Measurements from ENCODE around the gene AK8.
"Not testable (repeated sequence)": the region's sequence is repeated elsewhere in the genome, so short reads cannot be mapped to it uniquely, and the experiment has no call there.

Gene AK8

DNA sequence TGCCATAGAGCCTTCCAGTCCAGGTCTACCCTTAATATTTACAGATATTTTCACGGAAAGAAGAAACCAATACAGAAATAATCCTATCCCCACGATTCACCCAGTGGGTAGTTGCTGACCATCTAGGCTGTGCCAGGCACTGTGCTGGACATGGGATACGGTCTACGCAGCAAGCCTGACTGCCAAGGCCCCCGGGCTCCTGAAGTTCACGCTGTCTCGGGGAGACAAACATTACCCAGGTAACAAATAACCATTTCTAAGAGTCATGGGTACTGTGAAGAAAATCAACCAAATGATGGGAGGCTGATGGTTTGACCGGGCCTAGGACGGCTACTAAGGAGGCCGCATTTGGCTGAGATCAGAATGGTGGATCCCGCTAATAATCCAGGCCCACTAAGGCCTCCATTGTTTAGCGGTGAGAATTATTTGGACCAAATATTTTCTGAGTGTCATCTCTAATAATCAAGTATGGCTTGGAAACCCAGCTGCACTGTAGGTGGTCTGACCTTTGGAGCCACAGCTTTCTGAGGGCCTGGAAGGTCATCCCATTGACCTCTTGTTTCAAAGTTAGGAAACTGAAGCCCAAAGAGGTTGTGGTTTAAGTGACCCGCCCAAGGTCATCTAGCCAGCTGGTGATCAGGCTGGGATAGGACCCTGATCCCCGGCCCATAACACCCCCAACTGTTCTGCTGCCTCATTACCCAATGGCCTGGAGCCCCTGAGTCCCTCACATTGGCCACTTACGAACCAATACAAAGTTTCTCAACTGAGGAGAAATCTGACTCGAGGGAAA lies 82.4 kb downstream of the AK8 start:
- DNase-seq: no peak

- DNase-seq: no peak
These were observed 83.2 kb downstream of the AK8 start for GRCh38 chr9:132794730-132795380.

DNA sequence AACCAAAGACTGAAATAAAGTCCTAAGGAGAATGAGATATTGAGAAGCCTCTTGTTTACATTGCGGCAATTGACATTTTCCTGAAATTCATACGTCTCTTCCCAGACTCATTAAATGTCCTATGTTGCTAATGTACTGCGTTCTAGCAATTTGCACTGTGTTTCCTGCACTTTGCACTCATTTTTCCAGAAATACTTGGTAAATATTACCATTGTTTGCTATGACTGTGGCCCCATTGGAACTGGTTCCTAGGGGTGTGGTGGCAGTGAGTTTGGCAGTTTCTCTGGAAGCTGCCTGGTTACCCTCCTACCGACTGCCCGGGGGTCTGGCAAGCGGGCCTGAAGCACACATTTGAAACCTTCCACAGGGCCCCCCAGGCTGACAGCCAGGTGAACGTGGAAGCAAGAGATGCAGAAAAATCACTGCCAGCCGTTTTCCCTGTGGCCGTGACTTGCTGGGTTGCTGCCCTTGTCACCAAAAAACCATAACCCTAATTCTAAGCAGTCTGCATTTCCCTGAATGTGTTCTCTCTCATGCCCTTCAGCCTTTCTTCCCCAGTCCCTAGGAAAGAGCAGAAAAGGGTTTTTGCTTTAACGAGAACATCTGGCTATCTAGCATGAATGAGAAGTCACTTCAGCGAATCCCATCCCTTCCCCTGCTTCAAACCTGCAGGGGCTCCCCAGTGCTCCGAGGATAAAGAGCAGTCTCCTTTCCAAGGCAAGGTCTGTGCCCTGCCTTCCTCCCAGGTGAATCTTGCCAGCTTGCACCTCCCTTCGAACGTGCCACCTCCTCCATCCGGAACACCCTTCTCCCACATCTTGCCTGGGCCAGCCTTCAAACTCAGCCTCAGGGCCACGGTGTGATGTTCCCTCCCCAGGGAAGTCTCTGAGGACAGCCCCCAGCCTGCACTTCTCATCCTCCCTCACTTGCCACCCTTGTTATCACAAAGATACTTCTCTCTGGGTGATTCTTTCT lies 84.2 kb downstream of the AK8 start:
- no peak for DNase-seq

DNA sequence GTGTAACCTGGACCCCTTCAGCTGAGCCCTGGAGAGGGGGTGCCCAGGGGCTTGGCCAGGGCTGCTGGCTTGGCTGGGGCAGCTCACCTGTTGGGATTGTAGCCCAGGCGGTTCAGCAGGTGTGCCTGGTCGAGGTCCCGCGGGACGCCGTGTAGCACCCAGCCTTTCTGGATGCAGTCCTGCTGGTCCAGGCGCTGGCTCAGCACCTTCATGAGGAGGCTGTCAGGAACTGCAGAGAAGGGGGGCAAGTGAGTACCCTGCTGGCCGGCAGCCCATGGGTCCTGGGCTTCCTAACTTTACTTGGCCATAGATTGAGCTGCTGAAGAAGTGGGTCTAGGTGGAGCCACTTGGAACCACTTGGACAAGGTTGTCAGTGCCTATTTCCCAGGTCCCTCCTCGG lies 85.5 kb downstream of the AK8 start:
- DNase-seq: peak in 1 of 2 experiments; percentile 17

- no peak for DNase-seq
These were observed 86.3 kb downstream of the AK8 start for GRCh38 chr9:132791699-132792240.

DNA sequence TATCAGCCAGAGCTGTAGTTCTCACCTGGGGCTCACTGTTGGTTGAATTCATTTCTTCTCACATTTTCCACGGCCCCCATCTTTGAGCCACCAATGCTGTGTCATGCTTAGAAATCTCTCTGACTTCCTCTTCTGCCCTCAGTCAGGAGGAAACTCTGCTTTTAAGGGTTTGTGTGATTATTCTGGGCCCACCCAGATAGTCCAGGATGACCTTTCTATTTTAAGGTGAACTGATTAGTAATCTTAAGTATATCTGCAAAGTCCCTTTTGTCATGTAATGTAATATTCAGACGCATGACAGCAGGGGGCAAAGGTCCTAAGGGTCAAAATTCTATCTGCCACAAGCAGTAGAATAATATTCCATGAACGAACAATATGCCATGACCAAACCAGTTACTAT lies 88.4 kb downstream of the AK8 start:
- no peak for DNase-seq

DNA sequence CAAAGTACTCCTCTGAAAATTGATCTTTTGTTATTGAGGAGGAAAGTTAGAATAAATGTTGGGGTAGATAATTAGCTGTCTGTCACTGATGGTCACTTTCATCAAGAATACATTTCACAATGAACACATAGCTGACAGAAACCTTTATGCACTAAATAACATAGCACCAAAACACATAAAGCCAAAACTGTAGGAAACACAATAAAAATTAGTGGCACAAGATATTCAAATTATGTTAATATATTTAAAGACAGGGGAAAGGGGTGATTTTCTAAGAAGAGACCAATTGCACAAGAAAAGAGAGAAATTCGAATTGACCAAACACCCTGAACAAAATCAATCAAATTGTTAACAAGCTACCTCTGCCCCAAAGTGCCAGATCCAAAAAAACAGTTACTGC lies 89.7 kb downstream of the AK8 start:
- no peak for DNase-seq

DNA sequence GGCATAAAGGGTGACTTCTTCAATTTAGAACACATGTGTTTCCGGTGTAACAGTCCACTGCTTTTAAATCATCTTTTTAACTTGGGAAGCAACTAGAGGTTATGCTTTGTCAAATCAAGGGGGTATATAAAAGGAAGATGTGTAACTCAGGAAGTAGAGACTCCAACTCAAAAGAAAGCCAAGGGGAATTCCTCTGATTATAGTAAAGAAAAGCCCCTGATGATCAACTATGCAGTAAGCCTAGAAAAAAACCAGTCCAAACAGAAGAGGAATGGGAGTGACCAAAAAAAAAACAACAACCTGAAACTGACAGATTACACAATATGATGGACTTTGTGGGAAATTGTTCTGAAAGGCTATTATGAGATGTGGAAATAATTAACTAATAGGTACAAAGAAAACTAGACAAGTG lies 90.3 kb downstream of the AK8 start:
- no peak for DNase-seq

DNA sequence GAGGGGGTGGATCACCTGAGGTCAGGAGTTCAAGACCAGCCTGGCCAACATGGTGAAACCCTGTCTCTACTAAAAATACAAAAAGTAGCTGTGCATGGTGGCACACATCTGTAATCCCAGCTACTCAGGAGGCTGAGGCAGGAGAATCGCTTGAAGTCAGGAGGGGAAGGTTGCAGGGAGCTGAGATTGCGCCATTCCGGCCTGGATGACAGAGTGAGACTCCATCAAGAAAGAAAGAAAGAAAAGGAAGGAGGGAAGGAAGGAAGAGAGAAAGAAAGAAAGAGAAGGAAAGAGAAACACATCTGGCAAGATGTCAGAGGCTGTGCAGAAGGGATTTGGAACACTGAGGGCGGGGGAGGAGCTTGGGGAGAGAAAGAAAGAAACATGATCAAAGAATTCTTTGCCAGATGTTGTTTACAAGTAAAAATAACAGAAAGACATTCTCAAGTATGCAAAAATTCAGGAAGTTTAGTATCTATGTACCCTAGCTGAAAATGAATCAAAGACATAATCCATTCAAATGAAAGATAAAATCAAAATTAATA lies 93.7 kb downstream of the AK8 start:
- no peak for DNase-seq

GRCh38 chr9:132783006-132783405 lies 95.1 kb downstream of the AK8 start:
- no peak for DNase-seq

DNA sequence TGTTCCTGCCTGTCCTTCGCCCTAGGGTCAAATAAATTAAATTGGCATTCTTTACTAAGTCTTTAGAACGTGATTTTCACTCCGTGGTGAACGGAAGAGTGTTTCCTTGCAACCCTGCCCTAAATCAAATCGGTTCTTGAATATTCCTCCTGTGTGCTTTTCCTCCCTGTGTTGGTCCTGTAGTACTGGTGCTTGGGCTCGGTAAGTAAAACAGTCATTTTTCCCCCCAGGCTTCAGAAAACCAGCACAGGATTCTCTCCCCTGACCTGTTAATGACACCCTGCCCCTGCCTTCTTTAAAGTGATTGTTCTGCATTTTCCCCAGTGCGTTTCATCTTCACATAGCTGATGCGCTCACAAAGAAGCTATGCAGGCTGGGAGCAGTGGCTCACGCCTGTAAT lies 96.0 kb downstream of the AK8 start:
- DNase-seq: no peak

DNA sequence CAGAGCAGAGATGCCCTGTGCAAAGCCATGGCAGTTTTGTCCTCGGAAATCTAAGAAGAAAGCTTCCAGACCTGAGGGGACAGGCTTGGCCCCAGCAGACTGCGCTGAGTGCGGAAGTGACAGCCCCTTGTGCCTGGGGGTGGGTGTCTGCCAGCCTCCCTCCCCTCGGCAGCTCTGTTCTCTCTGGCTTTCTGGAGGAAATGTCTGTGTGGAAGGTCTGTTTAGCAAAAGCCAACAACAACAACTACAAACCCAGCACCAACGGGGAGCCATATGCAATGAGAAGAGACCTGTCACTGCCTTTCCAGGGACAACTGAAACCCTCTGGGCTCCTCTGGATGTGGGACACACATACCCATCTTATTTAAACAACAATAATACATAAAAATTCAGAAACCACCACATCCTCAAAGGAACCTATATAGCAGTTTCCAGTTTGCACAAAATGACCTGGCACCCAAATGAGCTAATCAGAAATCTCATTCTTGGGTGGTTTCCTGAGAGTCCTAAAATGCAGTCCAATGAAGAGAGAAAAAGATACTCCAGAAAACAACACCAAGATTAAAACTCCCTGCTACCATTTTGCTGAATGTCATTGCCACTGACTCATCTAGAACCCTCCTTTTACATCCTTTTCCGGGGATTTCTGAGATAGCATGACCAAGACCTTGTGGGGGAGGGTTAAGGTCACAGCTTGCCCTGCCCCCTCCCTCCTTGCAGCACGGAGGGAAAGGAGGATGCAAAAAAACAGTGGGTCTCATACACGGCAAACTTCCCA lies 97.7 kb downstream of the AK8 start:
- DNase-seq: no peak

DNA sequence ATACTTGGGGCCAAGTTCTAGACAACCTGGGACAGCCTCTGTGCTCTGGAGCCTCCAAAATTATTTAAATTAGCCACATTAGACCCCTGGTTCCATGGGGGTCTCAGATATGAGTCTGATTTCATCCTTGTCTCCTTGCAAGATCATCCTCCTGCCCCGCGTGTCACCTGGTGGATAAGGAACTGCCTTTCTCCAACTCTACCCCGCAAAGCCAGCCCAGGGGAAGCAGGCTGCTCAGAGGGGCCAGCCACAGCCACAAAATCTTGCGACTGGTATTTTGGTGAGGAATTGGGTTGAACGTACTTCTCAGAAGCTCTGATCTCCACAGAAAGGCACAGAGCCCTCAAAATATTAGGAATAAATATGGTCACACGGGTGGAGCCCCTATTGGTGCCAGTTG lies 101.2 kb downstream of the AK8 start:
- no peak for DNase-seq

GRCh38 chr9:132776268-132776667 lies 101.8 kb downstream of the AK8 start:
- DNase-seq: no peak

GRCh38 chr9:132775720-132776119 lies 102.4 kb downstream of the AK8 start:
- no peak for DNase-seq

DNA sequence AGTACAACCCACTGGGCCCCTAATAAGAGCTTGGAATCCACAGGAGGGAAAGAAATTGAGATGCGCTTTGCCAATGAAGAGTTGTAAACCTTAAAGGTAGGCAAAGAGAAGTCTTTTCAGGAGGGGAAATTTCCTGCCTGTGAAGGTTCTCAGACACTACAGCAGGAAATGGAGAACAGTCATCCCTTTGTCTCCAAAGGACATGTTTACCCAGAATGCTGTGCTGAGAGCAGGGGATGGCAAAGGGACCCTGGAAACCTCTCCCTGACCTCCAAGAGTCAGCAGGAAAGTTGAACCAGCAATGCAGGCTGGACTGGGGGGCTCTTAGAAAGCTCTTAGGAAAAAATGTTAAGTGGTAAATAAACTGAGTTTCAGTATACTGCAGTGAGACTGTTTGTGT lies 103.2 kb downstream of the AK8 start:
- no peak for DNase-seq

GRCh38 chr9:132773764-132774339 lies 104.2 kb downstream of the AK8 start:
- DNase-seq: no peak

DNA sequence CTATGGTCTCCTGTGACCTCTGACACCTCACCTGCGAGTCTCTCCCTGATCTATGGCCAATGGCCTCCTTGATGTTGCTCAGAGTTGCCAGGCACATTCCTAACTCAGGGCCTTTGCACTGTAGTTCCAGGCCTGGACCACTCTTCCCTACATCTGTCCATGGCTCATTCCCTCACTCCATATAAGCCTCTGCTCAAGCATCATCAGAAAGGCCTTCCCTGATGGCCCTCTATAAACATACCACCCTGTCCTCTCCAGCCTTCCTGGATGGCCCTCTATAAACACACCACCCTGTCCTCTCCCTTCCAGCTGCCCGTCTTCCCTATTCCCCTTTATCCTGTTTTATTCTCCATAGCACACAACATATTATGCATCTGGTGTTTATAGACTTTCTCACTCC lies 105.0 kb downstream of the AK8 start:
- no peak for DNase-seq

DNA sequence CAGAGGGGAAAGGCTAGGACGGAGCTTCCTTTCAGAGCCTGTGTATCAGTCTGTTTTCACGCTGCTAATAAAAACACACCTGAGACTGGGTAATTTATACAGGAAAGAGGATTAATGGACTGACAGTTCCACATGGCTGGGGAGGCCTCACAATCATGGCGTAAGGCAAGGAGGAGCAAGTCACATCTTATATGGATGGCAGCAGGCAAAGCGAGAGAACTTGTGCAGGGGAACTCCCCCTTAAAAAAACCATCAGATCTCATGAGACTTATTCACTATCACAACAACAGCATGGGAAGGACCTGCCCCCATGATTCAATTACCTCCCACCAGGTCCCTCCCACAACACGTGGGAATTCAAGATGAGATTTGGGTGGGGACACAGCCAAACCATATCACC lies 106.3 kb downstream of the AK8 start:
- DNase-seq: not testable (repeated sequence)

- DNase-seq: no peak
These were observed 107.2 kb downstream of the AK8 start for GRCh38 chr9:132770770-132771310.

All from NCI-H526 (cell line).